Measurements from ENCODE around the gene KIAA1958.

DNA sequence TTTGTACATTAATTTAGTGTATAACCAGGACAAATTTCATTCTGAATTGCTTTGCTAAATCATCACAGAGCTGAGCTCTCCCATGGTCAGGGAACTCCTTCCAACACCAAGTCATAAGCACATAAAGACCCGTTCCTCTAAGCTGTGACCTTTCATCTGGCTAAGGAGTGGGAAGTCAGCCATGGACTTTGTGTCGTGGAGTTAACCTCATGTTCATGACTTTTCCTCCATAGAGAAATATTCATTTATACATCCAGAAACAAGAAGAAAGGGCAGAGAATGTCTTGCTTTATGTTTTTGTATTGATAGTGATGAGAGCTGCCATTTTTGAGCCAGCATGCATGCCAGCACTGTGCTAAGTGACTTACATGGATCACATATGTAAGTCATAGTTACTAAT, 133.8 kb downstream of the KIAA1958 start:
- no peak for TF ChIP-seq TCF12 (IDR thresholded peaks at IDR 0.05; ENCODE audit: low read depth)
- TF ChIP-seq, protein P1, sequence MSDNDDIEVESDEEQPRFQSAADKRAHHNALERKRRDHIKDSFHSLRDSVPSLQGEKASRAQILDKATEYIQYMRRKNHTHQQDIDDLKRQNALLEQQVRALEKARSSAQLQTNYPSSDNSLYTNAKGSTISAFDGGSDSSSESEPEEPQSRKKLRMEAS (IDR thresholded peaks at IDR 0.05), result no peak

Data from Ishikawa (cell line).